ENCODE results near the gene AGPAT3.

The AGPAT3 gene

DNA sequence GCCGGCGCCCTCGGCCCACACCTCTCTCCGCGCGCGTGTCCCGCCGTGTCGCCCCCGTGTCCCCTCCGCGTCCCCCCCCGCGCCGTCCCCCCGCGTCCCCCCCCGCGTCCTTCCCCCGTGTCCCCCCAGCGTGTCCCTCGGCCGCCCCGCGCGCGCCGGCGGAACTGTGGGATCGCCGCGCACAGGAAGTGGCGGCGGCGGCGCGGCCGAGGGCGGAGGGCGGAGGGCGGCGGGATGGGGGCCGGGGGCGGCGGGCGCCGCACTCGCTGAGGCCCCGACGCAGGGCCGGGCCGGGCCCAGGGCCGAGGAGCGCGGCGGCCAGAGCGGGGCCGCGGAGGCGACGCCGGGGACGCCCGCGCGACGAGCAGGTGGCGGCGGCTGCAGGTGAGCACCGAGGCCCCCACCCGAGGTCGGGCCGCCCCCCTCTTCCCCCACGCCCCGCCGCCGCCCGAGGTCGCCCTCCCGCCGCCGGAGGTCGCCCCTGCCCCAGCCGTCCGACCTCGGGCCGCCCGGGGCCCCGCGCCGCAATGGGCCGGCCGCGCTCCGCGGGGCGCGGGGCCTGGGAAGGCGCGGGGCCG is at the start of gene AGPAT3:
Gene AGPAT3 (plus strand): TSS at position 262 of the 578 bp plus-strand sequence. CDS start 94,459 bp downstream, outside the sequence.
- Mint-ChIP-seq H3K9me3 (no peaks in the 10 kb centered on the region), H3K36me3 (ENCODE audit: low read depth) (peaks cover 5% of the 10 kb centered on the region), H3K4me1 (peaks cover 38% of the 10 kb centered on the region), H3K4me3 (peak within 1 kb of the TSS; percentile 80), H3K27me3 (ENCODE audit: low read depth, poor library complexity) (peaks cover 66% of the 10 kb centered on the region), H3K27ac (no peak within 1 kb of the TSS)
- TF ChIP-seq CTCF (IDR thresholded peaks at IDR 0.05): no peak
- peak; percentile 56 for DNase-seq

- Mint-ChIP-seq H3K36me3 (ENCODE audit: low read depth) (peaks cover 24% of the 10 kb centered on the region), H3K27ac (no peak overlapping the region), H3K9me3 (peaks cover 25% of the 10 kb centered on the region), H3K27me3 (ENCODE audit: low read depth, poor library complexity) (peaks cover 16% of the 10 kb centered on the region), H3K4me3 (no peak overlapping the region), H3K4me1 (peaks cover 21% of the 10 kb centered on the region)
- DNase-seq: no peak
- no peak for TF ChIP-seq CTCF (IDR thresholded peaks at IDR 0.05)
Observed at GRCh38 chr21:43815991-43816390, 49.0 kb upstream of the AGPAT3 start.

DNA sequence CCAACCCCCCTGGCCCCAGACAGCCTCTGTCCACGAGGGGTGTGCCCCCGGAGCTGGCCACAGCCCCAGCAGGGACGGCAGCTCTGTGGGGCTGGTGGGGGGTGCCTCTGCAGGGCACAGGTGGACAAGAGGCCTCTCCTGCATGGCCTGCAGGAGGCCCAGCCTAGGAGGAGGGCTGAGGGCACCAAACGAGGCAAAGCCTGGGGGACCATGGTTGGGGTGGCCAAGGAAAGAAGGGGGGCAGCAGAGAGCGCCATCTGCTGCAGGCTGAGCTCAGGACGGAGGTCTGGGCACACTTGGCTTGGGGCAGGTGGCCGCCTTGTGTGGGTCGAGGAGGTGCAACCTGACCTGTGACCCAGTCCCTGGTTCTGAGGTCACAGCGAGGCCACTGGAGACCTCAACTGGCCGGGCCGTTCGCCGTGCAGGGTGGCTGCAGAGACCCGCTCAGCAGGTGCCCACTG is 48.4 kb upstream of the AGPAT3 start:
- H3K27ac Mint-ChIP-seq: no peak overlapping the region
- peaks cover 21% of the 10 kb centered on the region for H3K4me1 Mint-ChIP-seq
- no peak for TF ChIP-seq CTCF (IDR thresholded peaks at IDR 0.05)
- peaks cover 32% of the 10 kb centered on the region for H3K9me3 Mint-ChIP-seq
- DNase-seq: no peak
- H3K36me3 Mint-ChIP-seq (ENCODE audit: low read depth): peaks cover 27% of the 10 kb centered on the region
- H3K4me3 Mint-ChIP-seq: no peak overlapping the region
- peaks cover 16% of the 10 kb centered on the region for H3K27me3 Mint-ChIP-seq (ENCODE audit: low read depth, poor library complexity)

- no peak overlapping the region for H3K4me3 Mint-ChIP-seq
- no peak for DNase-seq
- no peak for TF ChIP-seq CTCF (IDR thresholded peaks at IDR 0.05)
- peaks cover 27% of the 10 kb centered on the region for H3K36me3 Mint-ChIP-seq (ENCODE audit: low read depth)
- H3K27ac Mint-ChIP-seq: no peak overlapping the region
- peaks cover 35% of the 10 kb centered on the region for H3K9me3 Mint-ChIP-seq
- peaks cover 15% of the 10 kb centered on the region for H3K27me3 Mint-ChIP-seq (ENCODE audit: low read depth, poor library complexity)
- peaks cover 18% of the 10 kb centered on the region for H3K4me1 Mint-ChIP-seq
Observed at GRCh38 chr21:43817157-43818086, 47.6 kb upstream of the AGPAT3 start.

DNA sequence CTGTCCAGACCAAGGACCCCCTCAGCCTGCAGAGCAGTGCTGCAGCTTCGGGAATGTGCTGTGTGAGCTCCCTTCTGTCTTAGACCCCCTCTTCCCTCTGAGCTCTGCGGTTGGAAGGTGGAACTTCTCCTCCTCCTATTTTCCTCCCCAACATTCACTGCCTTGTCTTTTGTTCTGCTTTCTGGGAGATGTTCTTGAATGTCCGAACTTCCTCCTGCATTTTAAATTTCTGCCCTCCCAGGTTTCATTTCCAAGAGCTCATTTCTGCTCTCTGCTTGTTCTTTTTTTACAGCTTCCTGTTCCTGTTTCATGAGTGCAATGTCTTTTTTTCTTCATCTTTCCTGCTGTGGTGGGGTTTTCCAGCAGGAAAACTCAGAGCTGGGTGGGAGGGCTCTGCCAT is 46.3 kb upstream of the AGPAT3 start:
- H3K27ac Mint-ChIP-seq: no peak overlapping the region
- peaks cover 13% of the 10 kb centered on the region for H3K27me3 Mint-ChIP-seq (ENCODE audit: low read depth, poor library complexity)
- DNase-seq: no peak
- peaks cover 27% of the 10 kb centered on the region for H3K36me3 Mint-ChIP-seq (ENCODE audit: low read depth)
- peaks cover 39% of the 10 kb centered on the region for H3K9me3 Mint-ChIP-seq
- no peak for TF ChIP-seq CTCF (IDR thresholded peaks at IDR 0.05)
- H3K4me1 Mint-ChIP-seq: peaks cover 16% of the 10 kb centered on the region
- H3K4me3 Mint-ChIP-seq: no peak overlapping the region
